Natural killer cell treated with Interleukin-12 subunit alpha and Interleukin-12 subunit beta and Interleukin-15 and Interleukin-18, amount 100 ng/mL, for 72 hours (primary cell): Measurements from ENCODE around the gene CYP2A7. TPM values are rescaled to one million over a fixed set of nuclear protein-coding genes. Genes with fewer than 3 reads are reported as not detected.
A peak's percentile ranks its signal among the peaks of the same experiment; 100 is the strongest.
"Not testable (repeated sequence)": the region's sequence is repeated elsewhere in the genome, so short reads cannot be mapped to it uniquely, and the experiment has no call there.

Experiments
- ATAC-seq, 2 donors: fragments of 150-1000 bp; cut with Tn5 transposase in 1 of 2; sonication (Bioruptor Pico), chemical (Tn5 transposase) in 1 of 2; 2 replicates each; pipeline ENCODE4 v1.10.0; 2021
- DNase-seq: peaks from one replicate; pipeline ENCODE4 v3.0.0; 2022; ENCODE audit warnings: low spot score
- H3K27ac Mint-ChIP-seq, 2 donors: 1 replicate in 1 of 2; 2 replicates in 1 of 2; pipeline ENCODE4 v1.8.0; 2022; ENCODE audit warnings: mixed read lengths in 2 of 2, mild to moderate bottlenecking in 1 of 2, moderate library complexity in 1 of 2
- H3K27me3 Mint-ChIP-seq, 2 donors: 1 replicate in 1 of 2; 2 replicates in 1 of 2; pipeline ENCODE4 v1.8.0; 2022; ENCODE audit warnings: mixed read lengths in 2 of 2
- H3K36me3 Mint-ChIP-seq: one replicate; pipeline ENCODE4 v1.8.0; 2022; ENCODE audit warnings: mixed read lengths
- H3K4me1 Mint-ChIP-seq, 2 donors: 1 replicate in 1 of 2; 2 replicates in 1 of 2; pipeline ENCODE4 v1.8.0; 2022; ENCODE audit warnings: low read depth in 2 of 2, mixed read lengths in 2 of 2, mild to moderate bottlenecking in 1 of 2
- H3K4me3 Mint-ChIP-seq: one replicate; pipeline ENCODE4 v1.8.0; 2022; ENCODE audit warnings: mixed read lengths
- H3K9me3 Mint-ChIP-seq: 2 replicates; pipeline ENCODE4 v1.8.0; 2022; ENCODE audit warnings: mixed read lengths
- total RNA-seq, 2 donors: library from RNA; stranded (reverse); gene quantifications; one replicate each; pipeline ENCODE4 v1.2.3, GENCODE V29; 2022

CYP2A7 gene
- total RNA-seq, 2 donors from 2014 or later = not detected

GRCh38 chr19:40908976-40909375 is 26.9 kb upstream of the CYP2A7 start:
- ATAC-seq = peak in 1 of 2 donors; percentile 73
- Mint-ChIP-seq H3K27ac (peak overlapping the region in 1 of 2 donors; percentile 18), H3K27me3 (peaks cover 15 to 24% of the 10 kb centered on the region in 2 donors), H3K36me3 (peaks cover 6% of the 10 kb centered on the region), H3K4me1 (peaks cover 12 to 13% of the 10 kb centered on the region in 2 donors), H3K4me3 (no peak overlapping the region), H3K9me3 (peaks cover 6% of the 10 kb centered on the region)
- DNase-seq = no peak

DNA sequence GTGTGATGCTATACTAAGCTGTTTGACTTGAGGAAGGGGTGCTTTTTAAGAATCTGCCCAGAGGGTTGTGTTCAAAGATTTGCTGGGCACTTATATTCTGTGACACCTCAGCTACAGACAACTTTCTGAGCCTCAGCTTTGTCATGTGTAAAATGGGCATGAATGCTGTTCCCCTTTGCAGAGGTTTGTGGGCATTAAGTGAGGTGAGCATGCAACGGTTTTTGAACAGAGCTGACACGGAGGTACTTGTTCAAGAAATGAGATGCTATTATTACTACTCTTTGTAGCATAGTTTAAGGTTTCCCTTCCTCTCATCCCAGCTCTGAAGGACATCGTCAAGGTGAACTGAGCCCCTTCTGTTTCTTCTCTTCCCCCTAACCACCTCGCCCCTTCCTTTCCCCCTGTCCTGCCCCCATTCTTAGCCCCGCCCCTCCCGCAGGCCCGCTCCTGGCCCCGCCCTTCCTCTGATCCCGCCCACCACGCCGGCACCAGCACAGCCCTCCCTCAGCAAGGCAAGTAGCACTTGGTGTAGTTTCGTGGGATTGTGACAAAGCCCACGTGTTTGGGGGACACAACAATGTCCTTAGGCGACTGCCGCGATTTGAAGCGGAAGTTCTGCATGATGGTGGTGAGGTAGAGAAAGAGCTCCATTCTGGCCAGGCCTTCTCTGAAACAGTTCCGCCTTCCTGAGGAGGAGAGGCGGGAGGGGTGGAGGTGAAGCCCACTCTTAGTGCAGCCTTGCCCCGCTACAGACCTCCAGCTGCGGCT is 26.1 kb upstream of the CYP2A7 start:
- Mint-ChIP-seq H3K27me3 (peaks cover 14 to 21% of the 10 kb centered on the region in 2 donors), H3K4me3 (peak overlapping the region; percentile 50), H3K4me1 (peaks cover 12 to 13% of the 10 kb centered on the region in 2 donors), H3K36me3 (no peaks in the 10 kb centered on the region), H3K9me3 (no peaks in the 10 kb centered on the region), H3K27ac (peak overlapping the region in 1 of 2 donors; percentile 18)
- ATAC-seq (peak; percentile 77 to 87), DNase-seq (no peak)

DNA sequence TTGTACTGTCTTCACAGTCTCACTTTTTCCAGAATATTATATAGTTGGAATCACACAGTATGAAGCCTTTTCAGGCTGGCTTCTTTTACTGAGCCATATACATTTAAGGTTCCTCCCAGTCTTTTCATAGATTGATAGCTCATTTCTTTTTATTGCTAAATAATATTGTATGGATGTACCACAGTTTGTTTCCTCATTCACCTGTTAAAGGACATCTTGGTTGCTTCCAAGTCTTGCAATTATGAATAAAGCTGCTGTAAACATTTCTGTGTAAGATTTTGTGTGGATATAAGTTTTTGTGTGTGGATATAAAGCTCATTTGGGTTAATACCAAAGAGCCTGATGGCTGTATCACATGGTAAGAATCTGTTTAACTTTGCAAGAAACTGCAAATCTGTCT is 24.5 kb upstream of the CYP2A7 start:
- Mint-ChIP-seq H3K36me3 (no peaks in the 10 kb centered on the region), H3K27me3 (peaks cover 14 to 24% of the 10 kb centered on the region in 2 donors), H3K4me1 (peaks cover 12 to 13% of the 10 kb centered on the region in 2 donors), H3K9me3 (no peaks in the 10 kb centered on the region), H3K27ac (no peak overlapping the region), H3K4me3 (no peak overlapping the region)
- no peak for DNase-seq
- ATAC-seq = no peak

- not testable (repeated sequence) for DNase-seq, H3K36me3 Mint-ChIP-seq, H3K9me3 Mint-ChIP-seq, H3K4me3 Mint-ChIP-seq, ATAC-seq, H3K27ac Mint-ChIP-seq
- Mint-ChIP-seq H3K27me3 (peaks cover 9 to 25% of the 10 kb centered on the region in 2 donors), H3K4me1 (peaks cover 23% of the 10 kb centered on the region in 2 donors)
Measured at GRCh38 chr19:40904673-40905156, 22.7 kb upstream of the CYP2A7 start.

DNA sequence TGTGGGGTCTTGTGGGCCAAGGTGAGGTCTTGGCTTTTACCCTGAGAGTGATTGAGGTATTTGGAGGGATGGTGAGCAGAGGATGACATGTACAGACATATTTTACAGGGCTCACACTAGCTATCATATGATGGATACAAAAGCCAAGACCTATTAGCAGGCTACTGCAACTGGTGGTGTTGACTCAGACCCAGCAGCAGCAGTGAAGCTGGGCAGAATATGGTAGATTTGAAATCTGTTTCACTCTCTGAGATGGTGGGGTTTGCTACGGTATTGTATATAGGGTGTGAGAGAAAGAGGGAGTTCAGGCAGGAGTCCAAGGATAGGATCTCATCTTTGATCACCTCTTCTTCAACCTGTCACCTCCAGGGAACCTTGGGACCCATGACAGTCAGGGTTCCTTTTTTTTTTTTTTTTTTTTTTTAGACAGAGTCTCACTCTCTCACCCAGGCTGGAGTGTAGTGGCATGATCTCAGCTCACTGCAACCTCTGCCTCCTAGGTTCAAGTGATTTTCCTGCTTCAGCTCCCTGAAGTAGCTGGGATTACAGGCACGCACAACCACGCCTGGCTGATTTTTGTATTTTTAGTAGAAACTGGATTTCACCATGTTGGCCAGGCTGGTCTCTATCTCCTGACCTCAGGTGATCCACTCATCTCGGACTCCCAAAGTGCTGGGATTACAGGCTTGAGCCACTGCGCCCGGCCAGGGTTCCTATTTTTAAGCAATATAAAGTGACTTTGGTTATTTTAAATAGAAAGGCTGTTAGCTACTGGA is 20.1 kb upstream of the CYP2A7 start:
- peaks cover 11 to 12% of the 10 kb centered on the region in 2 donors for H3K4me1 Mint-ChIP-seq
- H3K27me3 Mint-ChIP-seq = peaks cover 7 to 14% of the 10 kb centered on the region in 2 donors
- H3K9me3 Mint-ChIP-seq, DNase-seq, H3K36me3 Mint-ChIP-seq, H3K4me3 Mint-ChIP-seq, ATAC-seq, H3K27ac Mint-ChIP-seq: not testable (repeated sequence)

DNA sequence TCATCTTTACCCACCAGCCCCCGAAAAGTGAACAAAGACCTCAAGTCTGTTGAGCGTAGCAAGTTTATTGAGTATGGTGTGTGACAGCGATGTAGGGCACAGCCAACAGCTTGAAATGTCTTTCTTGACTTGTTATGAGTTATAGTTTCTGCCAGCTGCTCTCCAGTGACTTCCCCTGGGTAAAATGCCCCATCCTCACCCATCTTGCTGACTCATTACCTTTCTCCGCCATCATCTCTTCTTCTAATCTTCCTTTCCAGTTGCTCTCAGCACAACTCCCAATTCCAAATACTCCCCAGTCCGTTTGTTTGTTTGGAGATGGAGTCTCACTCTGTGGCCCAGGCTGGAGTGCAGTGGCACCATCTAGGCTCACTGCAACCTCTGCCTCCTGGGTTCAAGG is 18.5 kb upstream of the CYP2A7 start:
- Mint-ChIP-seq H3K27me3 (peaks cover 17 to 18% of the 10 kb centered on the region in 2 donors), H3K4me1 (peaks cover 11 to 12% of the 10 kb centered on the region in 2 donors)
- H3K27ac Mint-ChIP-seq, H3K4me3 Mint-ChIP-seq, H3K36me3 Mint-ChIP-seq, H3K9me3 Mint-ChIP-seq, ATAC-seq, DNase-seq: not testable (repeated sequence)

- not testable (repeated sequence) for H3K27ac Mint-ChIP-seq, H3K9me3 Mint-ChIP-seq, DNase-seq, H3K4me3 Mint-ChIP-seq, H3K36me3 Mint-ChIP-seq
- ATAC-seq = peak; percentile 32 to 64
- Mint-ChIP-seq H3K27me3 (peaks cover 17 to 19% of the 10 kb centered on the region in 2 donors), H3K4me1 (peaks cover 11 to 12% of the 10 kb centered on the region in 2 donors)
Measured at GRCh38 chr19:40899964-40900363, 17.9 kb upstream of the CYP2A7 start.

- H3K36me3 Mint-ChIP-seq, ATAC-seq, DNase-seq, H3K4me3 Mint-ChIP-seq, H3K9me3 Mint-ChIP-seq, H3K27ac Mint-ChIP-seq: not testable (repeated sequence)
- peaks cover 22 to 30% of the 10 kb centered on the region in 2 donors for H3K27me3 Mint-ChIP-seq
- peaks cover 11 to 12% of the 10 kb centered on the region in 2 donors for H3K4me1 Mint-ChIP-seq
Measured at GRCh38 chr19:40896843-40897789, 15.1 kb upstream of the CYP2A7 start.

DNA sequence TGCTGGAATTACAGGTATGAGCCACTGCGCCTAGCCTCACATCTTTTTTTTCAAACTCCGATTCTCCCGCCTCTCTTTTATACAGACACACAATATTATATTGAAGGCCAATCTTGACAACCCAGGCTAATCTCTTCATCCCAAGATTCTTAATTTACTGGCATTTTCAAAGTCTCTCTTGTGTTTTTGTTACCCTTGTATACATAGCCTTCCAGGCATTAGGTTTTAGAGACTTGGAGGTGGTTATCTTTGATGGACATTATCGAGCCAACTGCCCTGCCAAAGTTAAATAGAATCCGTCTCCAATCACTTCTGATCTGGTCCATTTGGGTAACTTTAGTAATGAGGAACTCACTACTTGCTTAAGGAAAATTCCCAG is 14.4 kb upstream of the CYP2A7 start:
- peaks cover 11 to 12% of the 10 kb centered on the region in 2 donors for H3K4me1 Mint-ChIP-seq
- no peak for DNase-seq
- H3K27ac Mint-ChIP-seq = no peak overlapping the region
- ATAC-seq = no peak
- H3K9me3 Mint-ChIP-seq = no peaks in the 10 kb centered on the region
- peaks cover 24 to 35% of the 10 kb centered on the region in 2 donors for H3K27me3 Mint-ChIP-seq
- H3K4me3 Mint-ChIP-seq = no peak overlapping the region
- no peaks in the 10 kb centered on the region for H3K36me3 Mint-ChIP-seq

DNA sequence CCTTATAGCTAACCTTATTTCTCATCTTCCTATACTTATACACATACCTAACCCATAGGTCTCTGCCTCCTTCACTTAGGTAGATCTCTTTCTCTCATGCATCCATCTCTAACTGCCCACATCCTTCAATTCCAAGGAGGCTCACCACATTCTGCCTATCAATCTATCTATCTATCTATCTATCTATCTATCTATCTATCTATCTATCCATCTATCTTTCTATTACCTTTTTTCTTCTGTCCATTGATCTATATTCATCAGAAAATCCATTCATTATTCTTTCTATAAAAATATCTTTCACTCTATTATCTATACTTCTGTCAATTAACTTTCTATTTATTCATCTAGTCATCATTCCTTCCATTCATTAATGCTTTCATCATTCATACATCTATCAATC is 11.1 kb upstream of the CYP2A7 start:
- Mint-ChIP-seq H3K27me3 (peaks cover 32 to 61% of the 10 kb centered on the region in 2 donors), H3K27ac (no peak overlapping the region), H3K36me3 (no peaks in the 10 kb centered on the region), H3K9me3 (no peaks in the 10 kb centered on the region), H3K4me1 (no peaks in the 10 kb centered on the region), H3K4me3 (no peak overlapping the region)
- no peak for ATAC-seq
- no peak for DNase-seq

DNA sequence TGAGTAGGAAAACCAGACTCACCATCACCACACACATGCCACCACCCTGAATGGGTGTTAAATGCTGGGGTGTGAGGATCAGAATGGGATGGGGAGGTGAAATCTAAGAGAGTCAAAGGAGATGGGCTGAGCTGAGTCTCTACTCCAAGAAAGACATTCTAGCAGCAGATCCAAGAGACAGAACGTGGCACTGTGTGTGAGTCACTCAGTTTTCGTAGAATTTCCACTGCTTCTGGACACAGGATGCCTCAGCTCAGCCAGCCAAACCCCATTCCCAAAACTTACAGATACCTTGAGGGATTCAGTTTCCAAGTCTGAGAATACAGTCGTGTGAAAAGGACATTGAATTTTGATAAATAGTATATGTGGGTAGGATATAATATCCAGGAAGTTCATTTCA is 7.3 kb upstream of the CYP2A7 start:
- H3K4me3 Mint-ChIP-seq = no peak overlapping the region
- no peaks in the 10 kb centered on the region for H3K36me3 Mint-ChIP-seq
- no peak overlapping the region for H3K27ac Mint-ChIP-seq
- H3K9me3 Mint-ChIP-seq = no peaks in the 10 kb centered on the region
- peaks cover 0 to 4% of the 10 kb centered on the region in 2 donors for H3K4me1 Mint-ChIP-seq
- peaks cover 31 to 56% of the 10 kb centered on the region in 2 donors for H3K27me3 Mint-ChIP-seq
- ATAC-seq (no peak), DNase-seq (no peak)

- DNase-seq (no peak), ATAC-seq (no peak)
- H3K27ac Mint-ChIP-seq = no peak overlapping the region
- peaks cover 27 to 48% of the 10 kb centered on the region in 2 donors for H3K27me3 Mint-ChIP-seq
- peaks cover 0 to 4% of the 10 kb centered on the region in 2 donors for H3K4me1 Mint-ChIP-seq
- no peak overlapping the region for H3K4me3 Mint-ChIP-seq
- no peaks in the 10 kb centered on the region for H3K9me3 Mint-ChIP-seq
- H3K36me3 Mint-ChIP-seq = no peaks in the 10 kb centered on the region
Measured at GRCh38 chr19:40888191-40888590, 6.2 kb upstream of the CYP2A7 start.
